GM18951 (cell line): ENCODE results near the gene AP5B1.

Experiments used
- POLR2A ChIP-seq: IDR thresholded peaks from 4 replicates; pipeline ENCODE4 v1.6.1; 2011; ENCODE audit warnings: mild to moderate bottlenecking; ENCODE audit not compliant: insufficient read length, insufficient read depth; ENCODE audit errors: extremely low read depth
- in situ Hi-C: fragments of 300-500 bp; cut with MboI; formaldehyde crosslinking; loops from one replicate; pipeline ENCODE4 v1.12.0; 2022; ENCODE audit warnings: low sequenced_read_pairs, mixed read lengths, inconsistent platforms; ENCODE audit not compliant: unreplicated experiment

AP5B1 gene

GRCh38 chr11:65810046-65810868 lies 29.5 kb upstream of the AP5B1 start:
- TF ChIP-seq POLR2A = no peak
- in situ Hi-C loops = no loop called here

GRCh38 chr11:65809496-65809895 lies 28.7 kb upstream of the AP5B1 start:
- TF ChIP-seq POLR2A = no peak
- in situ Hi-C loops = no loop called here

GRCh38 chr11:65808744-65809341 lies 28.1 kb upstream of the AP5B1 start:
- in situ Hi-C loops = no loop called here
- TF ChIP-seq POLR2A = no peak

GRCh38 chr11:65806979-65807378 lies 26.2 kb upstream of the AP5B1 start:
- in situ Hi-C loops = no loop called here
- TF ChIP-seq POLR2A = no peak

- no peak for TF ChIP-seq POLR2A
- in situ Hi-C loops = no loop called here
Observed at GRCh38 chr11:65803797-65804492, 23.2 kb upstream of the AP5B1 start.

GRCh38 chr11:65802841-65803240 lies 22.1 kb upstream of the AP5B1 start:
- TF ChIP-seq POLR2A = no peak
- in situ Hi-C loops = no loop called here

- TF ChIP-seq POLR2A = no peak
- in situ Hi-C loops = no loop called here
Observed at GRCh38 chr11:65801153-65801987, 20.6 kb upstream of the AP5B1 start.

GRCh38 chr11:65798882-65799281 lies 18.1 kb upstream of the AP5B1 start:
- in situ Hi-C loops = no loop called here
- no peak for TF ChIP-seq POLR2A

- no peak for TF ChIP-seq POLR2A
- in situ Hi-C loops = no loop called here
Observed at GRCh38 chr11:65797711-65798110, 16.9 kb upstream of the AP5B1 start.

GRCh38 chr11:65796726-65797601 lies 16.2 kb upstream of the AP5B1 start:
- no peak for TF ChIP-seq POLR2A
- in situ Hi-C loops = no loop called here

GRCh38 chr11:65794570-65795510 lies 14.1 kb upstream of the AP5B1 start:
- TF ChIP-seq POLR2A = no peak
- in situ Hi-C loops = no loop called here
